ENCODE data around the gene GOLGA8B. TPM values are rescaled to one million over a fixed set of nuclear protein-coding genes. Genes with fewer than 3 reads are reported as not detected.
A peak's percentile ranks its signal among the peaks of the same experiment; 100 is the strongest.
"Not testable (repeated sequence)": the region's sequence is repeated elsewhere in the genome, so short reads cannot be mapped to it uniquely, and the experiment has no call there.

The GOLGA8B gene
- total RNA-seq, 1 experiment from 2014 or later = 42.1 TPM

DNA sequence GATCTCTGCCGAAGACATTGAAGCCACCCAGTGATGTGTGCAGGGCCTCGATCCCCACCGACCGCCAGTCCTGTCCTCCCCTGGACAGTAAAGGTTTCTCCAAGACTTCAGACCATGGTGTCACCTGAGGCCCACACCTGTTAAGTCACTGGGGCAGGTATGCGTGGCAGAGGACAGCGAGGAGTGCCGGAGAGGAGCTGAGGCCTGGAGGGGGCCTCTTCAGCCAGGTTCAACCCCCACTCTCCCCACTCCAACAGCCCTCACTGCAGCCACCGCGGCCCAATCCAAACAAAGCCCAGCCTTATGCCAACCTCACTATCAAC lies 2.4 kb downstream of the GOLGA8B start:
- H3K4me1 Mint-ChIP-seq = peaks cover 25 to 30% of the 10 kb centered on the region in 2 experiments
- no peak overlapping the region for H2BK20ac ChIP-seq (ENCODE audit: low read depth, low read length, poor library complexity, severe bottlenecking)
- H3K9me3 ChIP-seq (ENCODE audit: control insufficient read depth, low read depth, low read length) = no peaks in the 10 kb centered on the region
- H2AK5ac ChIP-seq (ENCODE audit: insufficient read length, low read length) = no peak overlapping the region
- H2BK12ac ChIP-seq (ENCODE audit: insufficient read length, low read depth, low read length) = no peak overlapping the region
- H2AFZ ChIP-seq (ENCODE audit: low read length) = no peak overlapping the region
- H3K79me1 ChIP-seq (ENCODE audit: insufficient read depth, low read depth, low read length, poor library complexity, severe bottlenecking) = peaks cover 5% of the 10 kb centered on the region
- no peaks in the 10 kb centered on the region for H3K4me1 ChIP-seq (ENCODE audit: insufficient read depth, low read length)
- no peak overlapping the region for H3K23ac ChIP-seq (ENCODE audit: insufficient read length, low read depth, low read length)
- H3T11ph ChIP-seq (ENCODE audit: low read length) = no peak overlapping the region
- H3K56ac ChIP-seq (ENCODE audit: insufficient read length, low read depth, low read length) = no peak overlapping the region
- H3K14ac ChIP-seq (ENCODE audit: insufficient read depth, low read length) = no peak overlapping the region
- H4K20me1 ChIP-seq (ENCODE audit: control insufficient read depth, insufficient read depth, insufficient read length) = no peaks in the 10 kb centered on the region
- no peak overlapping the region for H3K18ac ChIP-seq (ENCODE audit: insufficient read length, low read depth, low read length)
- H3K27me3 Mint-ChIP-seq (ENCODE audit: low read depth) = peaks cover 20% of the 10 kb centered on the region
- no peak overlapping the region for H2BK5ac ChIP-seq (ENCODE audit: insufficient read length, low read length)
- H3K9ac ChIP-seq (ENCODE audit: extremely low read depth, insufficient read length, low read length) = no peak overlapping the region
- no peak for DNase-seq
- H2BK120ac ChIP-seq (ENCODE audit: low read depth, low read length, poor library complexity, severe bottlenecking) = no peak overlapping the region
- peak overlapping the region in 1 of 2 experiments; percentile 87; a peak in 1 of 5 replicates for H3K4me3 Mint-ChIP-seq
- no peak overlapping the region for H3K4me2 ChIP-seq (ENCODE audit: insufficient read depth, insufficient read length, low read length)
- H3K4ac ChIP-seq (ENCODE audit: low read depth, low read length) = no peak overlapping the region
- no peak overlapping the region for H3K27ac ChIP-seq (ENCODE audit: insufficient read length, low read depth, low read length)
- TF ChIP-seq, protein P1, sequence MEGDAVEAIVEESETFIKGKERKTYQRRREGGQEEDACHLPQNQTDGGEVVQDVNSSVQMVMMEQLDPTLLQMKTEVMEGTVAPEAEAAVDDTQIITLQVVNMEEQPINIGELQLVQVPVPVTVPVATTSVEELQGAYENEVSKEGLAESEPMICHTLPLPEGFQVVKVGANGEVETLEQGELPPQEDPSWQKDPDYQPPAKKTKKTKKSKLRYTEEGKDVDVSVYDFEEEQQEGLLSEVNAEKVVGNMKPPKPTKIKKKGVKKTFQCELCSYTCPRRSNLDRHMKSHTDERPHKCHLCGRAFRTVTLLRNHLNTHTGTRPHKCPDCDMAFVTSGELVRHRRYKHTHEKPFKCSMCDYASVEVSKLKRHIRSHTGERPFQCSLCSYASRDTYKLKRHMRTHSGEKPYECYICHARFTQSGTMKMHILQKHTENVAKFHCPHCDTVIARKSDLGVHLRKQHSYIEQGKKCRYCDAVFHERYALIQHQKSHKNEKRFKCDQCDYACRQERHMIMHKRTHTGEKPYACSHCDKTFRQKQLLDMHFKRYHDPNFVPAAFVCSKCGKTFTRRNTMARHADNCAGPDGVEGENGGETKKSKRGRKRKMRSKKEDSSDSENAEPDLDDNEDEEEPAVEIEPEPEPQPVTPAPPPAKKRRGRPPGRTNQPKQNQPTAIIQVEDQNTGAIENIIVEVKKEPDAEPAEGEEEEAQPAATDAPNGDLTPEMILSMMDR (conservative IDR thresholded peaks at IDR 0.05) = no peak
- peaks cover 17% of the 10 kb centered on the region for H3K23me2 ChIP-seq (ENCODE audit: insufficient read length, low read depth, low read length, poor library complexity, severe bottlenecking)
- no peak overlapping the region for H4K8ac ChIP-seq (replicated peaks; ENCODE audit: insufficient read length, low read depth, low read length)
- whole genome bisulfite sequencing (ENCODE audit: extremely low coverage, insufficient read length, low lambda C conversion rate) = no CpG with 5 or more reads among the region's 9 CpGs
- peaks cover 2% of the 10 kb centered on the region; the same call in 1 of the 2 replicates for H3K27me3 ChIP-seq (ENCODE audit: insufficient read depth, low read length)
- no peak overlapping the region for H2BK15ac ChIP-seq (ENCODE audit: low read depth, low read length)
- H3K27ac Mint-ChIP-seq = no peak overlapping the region
- H3K79me2 ChIP-seq (ENCODE audit: insufficient read depth, low read length) = peaks cover 8% of the 10 kb centered on the region; the same call in 1 of the 2 replicates
- H4K91ac ChIP-seq (ENCODE audit: insufficient read length, low read depth, low read length) = no peak overlapping the region
- no peaks in the 10 kb centered on the region for H3K9me3 Mint-ChIP-seq
- no peak overlapping the region for H4K5ac ChIP-seq (ENCODE audit: insufficient read length, low read depth, low read length)
- H3K36me3 Mint-ChIP-seq (ENCODE audit: insufficient read depth in 1 of 3, low read depth in 3 of 3) = peaks cover 0 to 2% (median 0%) of the 10 kb centered on the region in 3 experiments; a peak in 2 of 7 replicates

DNA sequence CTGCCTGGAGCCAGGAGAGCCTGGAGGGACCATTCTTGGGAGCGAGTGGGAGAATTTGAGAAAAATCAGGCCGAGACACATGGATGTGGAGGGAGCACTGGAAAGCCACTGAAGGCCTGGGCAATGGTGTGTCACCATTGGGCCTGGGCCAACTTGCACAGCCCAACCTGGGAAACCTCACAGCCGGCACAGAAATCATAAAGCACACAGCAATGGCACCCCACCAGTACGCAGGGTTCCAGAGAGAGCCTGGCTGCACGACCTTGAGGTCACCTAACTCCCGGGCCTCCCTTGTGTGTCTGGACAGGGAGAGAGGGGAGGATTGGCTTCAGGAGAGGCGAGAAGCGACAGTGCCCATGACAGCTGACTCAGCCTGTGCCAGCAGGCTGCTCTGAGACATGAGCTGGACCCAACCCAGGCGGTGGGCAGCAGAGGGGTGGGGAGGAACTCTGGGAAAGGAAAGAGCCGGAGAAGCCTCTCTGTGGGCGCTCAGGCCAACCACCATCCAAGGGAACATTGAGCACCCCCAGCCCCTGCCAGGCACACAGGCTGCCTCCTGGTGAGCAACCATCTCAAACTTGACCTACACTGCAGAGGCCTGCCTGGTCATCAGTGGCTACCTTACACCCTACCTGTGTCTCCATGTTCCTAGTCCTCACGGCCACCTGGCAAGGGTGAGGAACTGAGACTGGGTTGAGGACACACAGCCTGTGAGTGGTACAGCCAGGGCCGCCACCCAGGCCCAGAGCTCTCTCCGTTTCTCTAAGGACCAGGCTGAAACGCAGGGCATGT lies 3.0 kb downstream of the GOLGA8B start:
- H3K18ac ChIP-seq (ENCODE audit: insufficient read length, low read depth, low read length); H4K91ac ChIP-seq (ENCODE audit: insufficient read length, low read depth, low read length); H4K5ac ChIP-seq (ENCODE audit: insufficient read length, low read depth, low read length); H3K14ac ChIP-seq (ENCODE audit: insufficient read depth, low read length); H2BK120ac ChIP-seq (ENCODE audit: low read depth, low read length, poor library complexity, severe bottlenecking); H3K4ac ChIP-seq (ENCODE audit: low read depth, low read length); H3K4me3 Mint-ChIP-seq; H3K79me2 ChIP-seq (ENCODE audit: insufficient read depth, low read length); H3K9me3 ChIP-seq (ENCODE audit: control insufficient read depth, low read depth, low read length); H3K27ac Mint-ChIP-seq; DNase-seq; H3K36me3 Mint-ChIP-seq (ENCODE audit: insufficient read depth in 1 of 3, low read depth in 3 of 3); H3K9me3 Mint-ChIP-seq; H2BK15ac ChIP-seq (ENCODE audit: low read depth, low read length); H3T11ph ChIP-seq (ENCODE audit: low read length); H2AFZ ChIP-seq (ENCODE audit: low read length); H3K4me2 ChIP-seq (ENCODE audit: insufficient read depth, insufficient read length, low read length); H2BK12ac ChIP-seq (ENCODE audit: insufficient read length, low read depth, low read length); H3K27ac ChIP-seq (ENCODE audit: insufficient read length, low read depth, low read length); H3K27me3 ChIP-seq (ENCODE audit: insufficient read depth, low read length); H4K8ac ChIP-seq (replicated peaks; ENCODE audit: insufficient read length, low read depth, low read length); H4K20me1 ChIP-seq (ENCODE audit: control insufficient read depth, insufficient read depth, insufficient read length); H3K9ac ChIP-seq (ENCODE audit: extremely low read depth, insufficient read length, low read length); H3K23ac ChIP-seq (ENCODE audit: insufficient read length, low read depth, low read length); H2AK5ac ChIP-seq (ENCODE audit: insufficient read length, low read length); H3K4me1 ChIP-seq (ENCODE audit: insufficient read depth, low read length); H3K56ac ChIP-seq (ENCODE audit: insufficient read length, low read depth, low read length); H2BK20ac ChIP-seq (ENCODE audit: low read depth, low read length, poor library complexity, severe bottlenecking); H3K79me1 ChIP-seq (ENCODE audit: insufficient read depth, low read depth, low read length, poor library complexity, severe bottlenecking); H2BK5ac ChIP-seq (ENCODE audit: insufficient read length, low read length): not testable (repeated sequence)
- peaks cover 14% of the 10 kb centered on the region for H3K27me3 Mint-ChIP-seq (ENCODE audit: low read depth)
- peaks cover 17% of the 10 kb centered on the region for H3K23me2 ChIP-seq (ENCODE audit: insufficient read length, low read depth, low read length, poor library complexity, severe bottlenecking)
- H3K4me1 Mint-ChIP-seq = peaks cover 25 to 30% of the 10 kb centered on the region in 2 experiments
- WGBS (ENCODE audit: extremely low coverage, insufficient read length, low lambda C conversion rate) = no CpG with 5 or more reads among the region's 15 CpGs
